GM19238 (cell line): Measurements from ENCODE around the gene RBBP5.

Experiments
- DNase-seq: peaks from one replicate; pipeline ENCODE4 v3.0.0; 2011; ENCODE audit warnings: low spot score; ENCODE audit not compliant: insufficient read length

The RBBP5 gene

GRCh38 chr1:205133287-205133686 lies 11.5 kb upstream of the RBBP5 start:
- DNase-seq: no peak

GRCh38 chr1:205129447-205130029 lies 7.8 kb upstream of the RBBP5 start:
- DNase-seq: no peak

- no peak for DNase-seq
Measured at GRCh38 chr1:205128050-205128449, 6.3 kb upstream of the RBBP5 start.

GRCh38 chr1:205127646-205128045 lies 5.9 kb upstream of the RBBP5 start:
- DNase-seq: no peak

- DNase-seq: no peak
Measured at GRCh38 chr1:205124726-205125125, 2.9 kb upstream of the RBBP5 start.

GRCh38 chr1:205122489-205122882 lies 708 bp upstream of the RBBP5 start:
- no peak for DNase-seq

- DNase-seq: no peak
Measured at GRCh38 chr1:205118752-205119151, 3.0 kb downstream of the RBBP5 start.

- no peak for DNase-seq
Measured at GRCh38 chr1:205111354-205111753, 10.4 kb downstream of the RBBP5 start.

- no peak for DNase-seq
Measured at GRCh38 chr1:205109711-205110110, 12.1 kb downstream of the RBBP5 start.

GRCh38 chr1:205109269-205109668 lies 12.5 kb downstream of the RBBP5 start:
- DNase-seq: no peak

- DNase-seq: no peak
Measured at GRCh38 chr1:205108464-205108863, 13.3 kb downstream of the RBBP5 start.

GRCh38 chr1:205107327-205107726 lies 14.5 kb downstream of the RBBP5 start:
- no peak for DNase-seq

- no peak for DNase-seq
Measured at GRCh38 chr1:205102404-205102803, 19.4 kb downstream of the RBBP5 start.

GRCh38 chr1:205098242-205098641 lies 23.5 kb downstream of the RBBP5 start:
- no peak for DNase-seq

GRCh38 chr1:205095422-205095821 lies 26.4 kb downstream of the RBBP5 start:
- no peak for DNase-seq

- DNase-seq: no peak
Measured at GRCh38 chr1:205091043-205091740, 30.6 kb downstream of the RBBP5 start.

- no peak for DNase-seq
Measured at GRCh38 chr1:205088341-205088740, 33.4 kb downstream of the RBBP5 start.

GRCh38 chr1:205084360-205084759 lies 37.4 kb downstream of the RBBP5 start, which contains the start of gene TMEM81:
Gene TMEM81 (minus strand): TSS chr1:205084460. CDS start chr1:205084320, 140 bp downstream.
- DNase-seq: no peak

GRCh38 chr1:205082431-205082830 lies 39.3 kb downstream of the RBBP5 start:
- DNase-seq: no peak

GRCh38 chr1:205077934-205078311 lies 43.9 kb downstream of the RBBP5 start:
- DNase-seq: no peak

GRCh38 chr1:205077158-205077933 lies 44.4 kb downstream of the RBBP5 start:
- no peak for DNase-seq

- DNase-seq: no peak
Measured at GRCh38 chr1:205076245-205076761, 45.5 kb downstream of the RBBP5 start.
